Measurements from ENCODE around the gene ZNF491. TPM values are rescaled to one million over a fixed set of nuclear protein-coding genes. Genes with fewer than 3 reads are reported as not detected.
"Not testable (repeated sequence)": the region's sequence is repeated elsewhere in the genome, so short reads cannot be mapped to it uniquely, and the experiment has no call there.

Gene ZNF491
- polyA plus RNA-seq, 3 donors = 0.22 to 1.0 (median 0.58) TPM

DNA sequence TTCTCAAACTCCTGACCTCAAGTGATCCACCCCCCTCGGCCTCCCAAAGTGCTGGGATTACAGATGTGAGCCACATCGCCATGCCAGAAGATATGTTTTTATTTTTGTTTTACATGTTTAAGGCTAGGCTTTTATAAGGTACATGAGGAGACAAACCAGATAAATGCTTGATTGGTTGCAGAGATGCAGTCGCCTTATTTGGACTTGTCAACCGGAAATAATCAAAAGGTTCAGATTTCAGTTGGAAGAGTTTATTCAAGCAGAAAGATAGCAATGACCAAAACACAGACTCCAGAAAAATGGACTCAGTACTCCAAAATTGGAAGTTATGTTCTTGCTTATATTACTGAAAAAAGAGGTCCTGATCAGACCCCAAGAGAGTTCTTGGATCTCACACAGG lies 52.0 kb downstream of the ZNF491 start:
- WGBS, 3 donors = 95 to 97% (median 95%) methylated on average over 4 of the region's 4 CpGs
- H3K27ac ChIP-seq (ENCODE audit: low read depth, low read length) = not testable (repeated sequence)

DNA sequence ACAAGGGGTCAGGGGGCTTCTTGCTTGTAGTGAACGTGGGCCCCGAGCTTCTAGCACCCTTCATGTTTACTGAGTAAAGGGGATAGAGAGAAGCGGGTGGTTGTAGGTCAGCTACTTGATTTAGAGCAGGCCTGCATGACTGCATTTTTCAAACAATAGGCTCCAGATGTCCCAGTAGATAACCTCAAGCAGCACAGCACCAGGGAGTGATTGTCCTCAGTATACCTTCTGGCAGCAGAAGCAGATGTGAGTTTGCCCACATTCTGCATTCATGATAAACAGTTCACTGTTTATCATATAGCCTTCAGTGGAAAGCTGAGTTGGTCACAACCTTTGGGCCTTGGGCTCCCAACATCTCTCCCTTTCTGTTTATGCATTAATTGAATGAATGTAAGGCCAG lies 55.0 kb downstream of the ZNF491 start:
- no peak overlapping the region for H3K27ac ChIP-seq (ENCODE audit: low read depth, low read length)
- WGBS, 3 donors = 78 to 99% (median 80%) methylated on average over 3 of the region's 3 CpGs

- WGBS, 3 donors = 91 to 96% (median 93%) methylated on average over 12 of the region's 12 CpGs
Observed at GRCh38 chr19:11856596-11857250, 58.4 kb downstream of the ZNF491 start.

More at GRCh38 chr19:11856596-11857250, 58.4 kb downstream of the ZNF491 start:
- no peak overlapping the region for H3K27ac ChIP-seq (ENCODE audit: low read depth, low read length)

Other genes with a start within 250 kb of the ZNF491 start
- 10 to 100 TPM; 52.6 to 55.2 (median 55.1) TPM for gene ELOF1, start 239.3 kb upstream of the ZNF491 start, polyA plus RNA-seq
- 10 to 100 TPM in 1 of 3 donors, 1 to 10 TPM in 2; 9.7 to 19.6 (median 9.9) TPM for gene ACP5, start 220.9 kb upstream of the ZNF491 start, polyA plus RNA-seq
- 1 to 10 TPM; 1.7 to 5.7 (median 2.4) TPM for gene ZNF627, start 201.0 kb upstream of the ZNF491 start, polyA plus RNA-seq
- 1 to 10 TPM; 1.4 to 2.8 (median 2.1) TPM for gene ZNF823, start 59.6 kb upstream of the ZNF491 start, polyA plus RNA-seq
- 1 to 10 TPM; 1.2 to 2.4 (median 1.9) TPM for gene ZNF441, start 31.5 kb upstream of the ZNF491 start, polyA plus RNA-seq
- gene ZNF440, start 15.8 kb downstream of the ZNF491 start, polyA plus RNA-seq = 1 to 10 TPM; 1.8 to 4.2 (median 2.6) TPM
- 1 to 10 TPM in 2 of 3 donors, under 1 TPM in 1; 0.88 to 2.2 (median 1.4) TPM for gene ZNF439, start 50.2 kb downstream of the ZNF491 start, polyA plus RNA-seq
- 1 to 10 TPM; 2.4 to 3.9 (median 3.4) TPM for gene ZNF69, start 89.3 kb downstream of the ZNF491 start, polyA plus RNA-seq
- gene ZNF700, start 126.6 kb downstream of the ZNF491 start, polyA plus RNA-seq = 1 to 10 TPM; 3.7 to 6.2 (median 4.4) TPM
- 1 to 10 TPM in 2 of 3 donors, under 1 TPM in 1; 0.79 to 2.4 (median 2.0) TPM for gene ZNF763, start 166.5 kb downstream of the ZNF491 start, polyA plus RNA-seq
- 1 to 10 TPM; 1.6 to 4.3 (median 2.5) TPM for gene ZNF433, start 237.2 kb downstream of the ZNF491 start, polyA plus RNA-seq